Measurements from ENCODE around the gene CNIH3. TPM values are rescaled to one million over a fixed set of nuclear protein-coding genes. Genes with fewer than 3 reads are reported as not detected.

CNIH3 gene
- polyA plus RNA-seq, 1 donor (not counting 4 experiments of a cell fraction or from before 2014, with no cell fraction given) = 0.81 TPM

DNA sequence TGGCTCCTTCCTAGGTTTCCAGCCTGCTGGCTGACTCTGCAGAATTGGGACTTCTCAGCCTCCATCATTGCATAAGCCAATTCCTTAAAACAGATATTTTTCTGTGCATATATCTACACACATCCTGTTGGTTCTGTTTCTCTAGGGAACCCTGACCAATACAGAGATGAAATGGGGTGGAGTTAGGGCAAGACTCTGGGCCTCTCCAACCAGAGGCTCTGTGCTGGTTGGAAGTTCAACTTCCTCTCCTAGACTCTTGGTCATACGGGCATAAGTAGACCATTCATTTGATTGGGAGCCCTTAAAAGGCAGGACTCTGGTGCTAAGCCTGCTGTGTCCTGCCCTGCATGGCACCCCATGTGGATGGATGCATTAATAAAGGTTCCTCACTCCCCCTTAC, 55.0 kb downstream of the CNIH3 start:
- H3K9me3 ChIP-seq (ENCODE audit: control insufficient read depth, low read depth, low read length) = no peaks in the 10 kb centered on the region
- H3K4me3 ChIP-seq (ENCODE audit: control insufficient read depth in 2 of 3, extremely low read depth in 1 of 3, insufficient read depth in 2 of 3, low read depth in 1 of 3, low read length in 3 of 3) = no peak overlapping the region
- no peaks in the 10 kb centered on the region for H3K79me2 ChIP-seq (ENCODE audit: control insufficient read depth, insufficient read depth, low read length)
- H3K9me1 ChIP-seq (ENCODE audit: control insufficient read depth, extremely low read depth, insufficient read depth, low read length) = no peaks in the 10 kb centered on the region
- no peaks in the 10 kb centered on the region for H3K36me3 ChIP-seq (ENCODE audit: control insufficient read depth in 2 of 2, extremely low read depth in 1 of 2, insufficient read depth in 2 of 2, low read length in 2 of 2)
- no peaks in the 10 kb centered on the region for H3K4me1 ChIP-seq (ENCODE audit: control insufficient read depth, extremely low read depth, insufficient read depth, low read length)
- no peak overlapping the region for H3K9ac ChIP-seq (ENCODE audit: control insufficient read depth, extremely low read depth, insufficient read depth, low read length)
- dilution Hi-C loops (cut with MboI; ENCODE audit: extremely low pct_ligation_motif_present, low sequenced_read_pairs) = no loop called here
- no peaks in the 10 kb centered on the region for H4K20me1 ChIP-seq (ENCODE audit: control insufficient read depth, extremely low read depth, insufficient read depth, low read length)
- H2AFZ ChIP-seq (ENCODE audit: control insufficient read depth, low read length) = no peak overlapping the region
- peaks cover 4% of the 10 kb centered on the region for H3K27me3 ChIP-seq (ENCODE audit: control insufficient read depth, extremely low read depth, insufficient read depth, low read length)
- no peak overlapping the region for H3K4me2 ChIP-seq (ENCODE audit: control insufficient read depth, extremely low read depth, insufficient read depth, low read depth, low read length)
- H3K27ac ChIP-seq (ENCODE audit: control insufficient read depth, insufficient read depth, low read length) = no peak overlapping the region
- no peak for FAIRE-seq
- DNase-seq (ENCODE audit: low read depth, low spot score) = no peak
- TF ChIP-seq EZH2 (IDR thresholded peaks at IDR 0.05; ENCODE audit: low read length) = no peak
- TF ChIP-seq, protein P1, sequence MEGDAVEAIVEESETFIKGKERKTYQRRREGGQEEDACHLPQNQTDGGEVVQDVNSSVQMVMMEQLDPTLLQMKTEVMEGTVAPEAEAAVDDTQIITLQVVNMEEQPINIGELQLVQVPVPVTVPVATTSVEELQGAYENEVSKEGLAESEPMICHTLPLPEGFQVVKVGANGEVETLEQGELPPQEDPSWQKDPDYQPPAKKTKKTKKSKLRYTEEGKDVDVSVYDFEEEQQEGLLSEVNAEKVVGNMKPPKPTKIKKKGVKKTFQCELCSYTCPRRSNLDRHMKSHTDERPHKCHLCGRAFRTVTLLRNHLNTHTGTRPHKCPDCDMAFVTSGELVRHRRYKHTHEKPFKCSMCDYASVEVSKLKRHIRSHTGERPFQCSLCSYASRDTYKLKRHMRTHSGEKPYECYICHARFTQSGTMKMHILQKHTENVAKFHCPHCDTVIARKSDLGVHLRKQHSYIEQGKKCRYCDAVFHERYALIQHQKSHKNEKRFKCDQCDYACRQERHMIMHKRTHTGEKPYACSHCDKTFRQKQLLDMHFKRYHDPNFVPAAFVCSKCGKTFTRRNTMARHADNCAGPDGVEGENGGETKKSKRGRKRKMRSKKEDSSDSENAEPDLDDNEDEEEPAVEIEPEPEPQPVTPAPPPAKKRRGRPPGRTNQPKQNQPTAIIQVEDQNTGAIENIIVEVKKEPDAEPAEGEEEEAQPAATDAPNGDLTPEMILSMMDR (optimal IDR thresholded peaks at IDR 0.05 in 1 of 3, IDR thresholded peaks at IDR 0.05 in 1 of 3, conservative IDR thresholded peaks at IDR 0.05 in 1 of 3; ENCODE audit: extremely low read depth in 1 of 3, insufficient read depth in 2 of 3, low read length in 3 of 3) = no peak

DNA sequence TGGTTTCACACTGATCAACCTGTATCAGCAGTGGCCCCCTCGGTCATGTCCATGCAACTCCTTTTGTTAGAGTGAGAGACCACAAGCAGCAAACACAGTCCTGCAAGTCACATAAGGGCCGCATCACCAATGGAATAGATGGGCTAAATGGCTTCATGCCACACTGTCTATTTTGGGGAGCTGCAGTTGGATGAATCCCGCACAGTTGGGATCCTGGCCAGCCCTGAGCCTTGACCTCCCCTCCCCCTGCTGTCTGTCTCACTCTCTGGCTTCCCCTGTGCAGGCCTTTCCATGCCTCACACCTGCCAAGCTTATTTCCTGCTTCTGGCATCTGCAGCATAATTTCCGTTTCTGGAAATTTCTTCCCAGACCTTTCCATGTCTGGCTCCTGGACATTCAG, 57.0 kb downstream of the CNIH3 start:
- dilution Hi-C loops (cut with MboI; ENCODE audit: extremely low pct_ligation_motif_present, low sequenced_read_pairs) = no loop called here
- no peaks in the 10 kb centered on the region for H3K9me1 ChIP-seq (ENCODE audit: control insufficient read depth, extremely low read depth, insufficient read depth, low read length)
- no peaks in the 10 kb centered on the region for H4K20me1 ChIP-seq (ENCODE audit: control insufficient read depth, extremely low read depth, insufficient read depth, low read length)
- no peaks in the 10 kb centered on the region for H3K27me3 ChIP-seq (ENCODE audit: control insufficient read depth, extremely low read depth, insufficient read depth, low read length)
- TF ChIP-seq, protein P1 (optimal IDR thresholded peaks at IDR 0.05 in 1 of 3, IDR thresholded peaks at IDR 0.05 in 1 of 3, conservative IDR thresholded peaks at IDR 0.05 in 1 of 3; ENCODE audit: extremely low read depth in 1 of 3, insufficient read depth in 2 of 3, low read length in 3 of 3) = no peak
- TF ChIP-seq EZH2 (IDR thresholded peaks at IDR 0.05; ENCODE audit: low read length) = no peak
- H3K79me2 ChIP-seq (ENCODE audit: control insufficient read depth, insufficient read depth, low read length) = no peaks in the 10 kb centered on the region
- H3K4me1 ChIP-seq (ENCODE audit: control insufficient read depth, extremely low read depth, insufficient read depth, low read length) = no peaks in the 10 kb centered on the region
- H3K36me3 ChIP-seq (ENCODE audit: control insufficient read depth in 2 of 2, extremely low read depth in 1 of 2, insufficient read depth in 2 of 2, low read length in 2 of 2) = no peaks in the 10 kb centered on the region
- no peak for DNase-seq (ENCODE audit: low read depth, low spot score)
- H3K27ac ChIP-seq (ENCODE audit: control insufficient read depth, insufficient read depth, low read length) = no peak overlapping the region
- H3K4me3 ChIP-seq (ENCODE audit: control insufficient read depth in 2 of 3, extremely low read depth in 1 of 3, insufficient read depth in 2 of 3, low read depth in 1 of 3, low read length in 3 of 3) = no peak overlapping the region
- H3K9ac ChIP-seq (ENCODE audit: control insufficient read depth, extremely low read depth, insufficient read depth, low read length) = no peak overlapping the region
- no peak overlapping the region for H3K4me2 ChIP-seq (ENCODE audit: control insufficient read depth, extremely low read depth, insufficient read depth, low read depth, low read length)
- no peak overlapping the region for H2AFZ ChIP-seq (ENCODE audit: control insufficient read depth, low read length)
- no peak for FAIRE-seq
- H3K9me3 ChIP-seq (ENCODE audit: control insufficient read depth, low read depth, low read length) = no peaks in the 10 kb centered on the region

Measured in keratinocyte (primary cell).